Lung microvascular endothelial cell (primary cell): ENCODE results near the gene TFF1. TPM values are rescaled to one million over a fixed set of nuclear protein-coding genes. Genes with fewer than 3 reads are reported as not detected.
A peak's percentile ranks its signal among the peaks of the same experiment; 100 is the strongest.
"Not testable (repeated sequence)": the region's sequence is repeated elsewhere in the genome, so short reads cannot be mapped to it uniquely, and the experiment has no call there.

Experiments
- DNase-seq, 2 donors: peaks; one replicate each; pipeline versions ENCODE4 v3.0.0 to v3.0.0-alpha.2; 2010; ENCODE audit warnings: low read depth in 2 of 2
- total RNA-seq: library from RNA; depleted of rRNA; stranded (reverse); fragments of >200 nt; gene quantifications from 2 replicates; pipeline ENCODE4 v1.2.1, GENCODE V29; 2014

Gene TFF1
- total RNA-seq, result not detected in 2 replicates

DNA sequence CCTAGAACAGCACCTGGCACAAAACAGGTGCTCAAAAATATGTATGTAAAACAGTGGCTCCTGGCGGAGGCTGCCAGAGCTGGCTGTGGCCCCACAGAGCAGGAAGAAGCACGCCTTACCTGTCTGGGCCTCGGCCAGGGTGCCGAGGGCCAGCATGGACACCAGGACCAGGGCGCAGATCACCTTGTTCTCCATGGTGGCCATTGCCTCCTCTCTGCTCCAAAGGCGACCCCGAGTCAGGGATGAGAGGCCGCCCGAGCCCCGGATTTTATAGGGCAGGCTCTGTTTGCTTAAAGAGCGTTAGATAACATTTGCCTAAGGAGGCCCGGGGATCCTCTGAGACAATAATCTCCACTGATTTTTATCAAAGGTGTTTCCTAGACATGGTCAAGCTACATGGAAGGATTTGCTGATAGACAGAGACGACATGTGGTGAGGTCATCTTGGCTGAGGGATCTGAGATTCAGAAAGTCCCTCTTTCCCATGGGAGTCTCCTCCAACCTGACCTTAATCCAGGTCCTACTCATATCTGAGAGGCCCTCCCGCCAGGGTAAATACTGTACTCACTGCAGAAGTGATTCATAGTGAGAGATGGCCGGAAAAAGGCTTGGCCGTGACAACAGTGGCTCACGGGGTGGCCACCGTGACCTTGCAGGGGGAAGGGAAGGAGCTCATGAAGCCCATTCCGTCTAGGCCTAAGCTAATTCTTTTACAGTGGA is at the start of gene TFF1:
TFF1 (minus strand) TSS at position 244 of the 719 bp plus-strand sequence; CDS start at position 204, 40 bp downstream.
- peak; percentile 81 for DNase-seq

DNA sequence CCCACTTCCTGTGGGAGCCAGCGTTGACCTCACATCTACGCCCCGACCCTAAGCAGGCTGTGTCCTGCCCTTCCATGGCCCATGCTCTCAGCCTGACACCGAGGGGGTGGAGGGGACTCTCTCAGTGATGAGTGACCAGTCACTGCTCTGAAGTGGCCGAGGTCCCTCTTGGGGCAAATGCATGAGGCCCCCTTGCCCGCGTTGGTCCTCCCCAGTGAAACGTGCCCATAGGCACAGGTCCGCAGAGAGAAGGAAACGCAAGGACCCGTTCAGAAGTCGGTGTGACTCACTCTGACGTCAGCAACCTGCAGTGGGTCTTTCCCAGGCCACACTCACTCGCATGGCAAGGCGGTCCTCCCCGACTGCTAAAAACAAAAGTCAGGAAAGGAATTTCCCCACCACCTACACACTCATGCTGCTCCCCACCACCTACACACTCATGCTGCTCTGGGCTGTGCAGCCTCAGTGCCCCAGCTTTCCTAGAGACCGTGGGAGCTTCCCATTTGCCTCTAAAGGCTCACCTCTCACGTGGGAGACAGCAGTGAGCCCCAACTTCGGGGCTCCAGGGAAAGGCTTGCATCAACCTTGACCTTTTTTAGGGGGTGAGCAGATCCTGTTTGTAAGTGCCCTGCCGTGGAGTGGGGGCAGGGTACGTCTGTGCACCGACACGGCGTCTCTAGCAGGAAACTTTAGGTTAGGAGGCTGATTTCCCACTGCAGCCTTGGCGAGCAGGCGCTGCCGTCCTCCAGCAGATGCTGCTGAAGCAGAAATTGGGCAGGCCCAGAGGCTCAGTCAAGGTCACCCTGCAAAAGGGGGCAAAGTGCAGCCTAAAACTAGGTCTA is 48.8 kb upstream of the TFF1 start:
- DNase-seq, result peak; percentile 55 to 80

DNA sequence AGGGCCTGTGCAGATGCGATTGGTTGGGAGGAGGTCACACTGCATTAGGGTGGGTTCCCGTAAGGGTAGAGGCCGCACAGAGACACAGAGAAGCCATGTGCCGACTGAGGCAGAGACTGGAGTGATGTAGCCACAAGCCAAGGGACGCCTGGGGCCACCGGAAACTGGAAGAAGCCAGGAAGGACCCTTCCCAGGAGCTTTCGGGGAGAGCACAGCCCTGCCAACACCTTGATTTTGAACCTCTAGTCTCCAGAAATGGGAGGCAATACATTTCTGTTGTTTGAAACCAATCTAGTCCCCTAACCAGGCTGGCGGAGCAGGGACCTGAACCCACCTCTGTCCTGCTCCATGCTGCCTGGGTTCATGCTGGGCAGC is 48.2 kb upstream of the TFF1 start:
- DNase-seq, result no peak

DNA sequence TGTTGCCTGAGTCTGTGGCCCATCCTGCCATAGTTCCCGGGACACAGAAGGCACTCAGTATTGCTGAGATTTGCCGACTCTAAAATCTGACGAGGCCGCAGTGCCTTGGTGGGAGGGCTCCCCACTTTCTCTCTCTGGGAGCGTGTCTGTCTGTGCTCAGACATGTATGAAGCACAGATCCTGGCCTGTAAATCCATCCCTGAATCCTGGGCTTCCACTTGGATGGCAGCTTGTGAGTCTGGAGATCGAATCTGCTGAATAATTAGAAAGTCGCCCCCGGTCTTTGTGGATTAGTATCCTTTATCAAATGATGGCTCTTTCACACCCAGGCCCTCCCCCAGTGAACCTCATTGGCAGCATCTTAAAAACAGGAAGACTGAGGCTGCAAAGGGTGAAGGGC is 47.7 kb upstream of the TFF1 start:
- no peak for DNase-seq

DNA sequence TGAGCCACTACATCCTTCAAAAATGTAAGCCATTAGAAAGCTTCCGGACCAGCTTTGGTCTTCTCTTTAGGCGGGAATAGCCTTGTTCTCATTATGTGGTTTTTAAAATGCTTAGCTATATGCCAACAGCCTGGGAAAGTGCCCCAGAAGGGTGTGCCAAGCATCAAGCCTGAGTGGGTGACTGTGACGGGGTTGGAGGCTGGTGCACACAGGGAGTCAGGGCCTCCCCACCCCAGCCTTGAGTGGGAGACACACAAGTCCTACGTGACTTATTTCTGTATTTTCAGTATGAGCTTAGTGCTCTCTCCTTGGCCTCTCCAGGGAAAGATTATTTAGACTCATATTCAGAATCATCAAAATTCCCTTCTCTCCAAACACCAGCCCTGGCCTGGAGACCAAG is 47.2 kb upstream of the TFF1 start:
- no peak for DNase-seq

DNA sequence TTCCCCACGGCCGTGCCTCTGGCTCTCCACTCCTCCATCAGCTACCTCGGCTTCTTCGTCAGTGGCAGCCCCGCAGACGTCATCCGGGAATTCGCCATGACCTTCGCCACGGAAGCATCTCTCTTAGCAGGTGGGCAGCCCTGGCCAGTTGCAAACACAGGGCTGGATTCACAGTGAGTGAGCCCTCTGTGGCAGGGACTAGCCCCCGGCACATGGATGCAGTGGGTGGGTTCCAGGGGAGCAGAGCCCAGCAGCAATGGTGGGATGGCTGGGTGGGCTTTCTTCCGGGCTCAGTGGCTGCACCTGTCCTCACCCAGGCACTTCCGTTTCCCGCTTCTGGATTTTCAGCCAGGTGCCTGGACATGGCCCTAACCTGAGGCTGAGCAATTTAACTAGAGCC is 46.8 kb upstream of the TFF1 start:
- no peak for DNase-seq

DNA sequence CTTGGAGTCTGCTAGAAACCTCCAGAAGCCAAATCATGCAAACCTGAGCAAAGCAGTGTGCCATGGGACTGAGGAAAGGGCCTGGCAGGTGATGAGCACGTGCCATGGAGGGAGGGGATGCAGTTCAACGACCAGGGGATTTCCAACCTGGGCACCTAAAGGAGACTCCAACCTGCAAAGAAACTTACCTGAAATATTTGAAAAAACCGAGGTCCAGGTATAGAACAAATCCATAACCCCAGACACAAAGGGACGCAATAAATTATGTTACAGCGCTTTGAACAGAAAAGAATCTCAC is 46.2 kb upstream of the TFF1 start:
- DNase-seq, result no peak

DNA sequence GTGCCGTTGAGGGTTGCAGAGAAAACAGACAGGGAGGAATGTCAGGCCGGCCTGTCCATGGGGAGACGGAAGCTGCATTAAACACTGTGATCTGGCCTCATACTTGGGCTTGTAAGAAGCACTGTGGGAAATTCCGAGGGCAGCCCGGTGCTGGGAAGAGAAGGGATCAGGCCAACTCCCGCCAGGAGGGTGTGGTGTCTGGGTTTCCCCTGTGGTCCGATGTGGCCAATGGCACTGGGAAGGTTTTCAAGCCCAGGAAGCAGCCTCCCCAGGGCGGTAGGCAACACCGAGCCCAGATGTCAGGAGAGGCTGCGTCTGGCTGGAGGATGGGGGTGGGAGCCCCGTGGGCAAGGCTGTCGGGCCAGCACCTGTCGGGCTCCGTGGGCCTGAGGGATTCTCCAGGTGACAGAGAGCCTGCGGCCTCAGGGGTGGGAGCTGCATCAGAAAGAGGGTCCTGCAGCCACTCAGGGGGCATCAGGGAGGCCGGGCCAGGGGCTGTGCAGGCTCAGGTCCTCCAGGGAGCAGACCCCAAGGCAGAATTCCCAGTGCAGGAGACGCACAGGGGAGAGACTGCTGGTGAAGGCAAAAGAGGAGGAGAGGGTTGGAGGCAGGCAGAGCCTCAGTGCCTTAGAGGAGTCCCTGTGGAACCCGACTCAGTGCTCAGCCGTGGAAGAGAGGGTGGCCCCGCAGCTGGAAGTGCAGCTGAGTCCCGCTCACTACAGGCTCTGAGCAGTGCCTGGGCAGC is 45.7 kb upstream of the TFF1 start:
- peak in 1 of 2 donors; percentile 10 for DNase-seq

DNA sequence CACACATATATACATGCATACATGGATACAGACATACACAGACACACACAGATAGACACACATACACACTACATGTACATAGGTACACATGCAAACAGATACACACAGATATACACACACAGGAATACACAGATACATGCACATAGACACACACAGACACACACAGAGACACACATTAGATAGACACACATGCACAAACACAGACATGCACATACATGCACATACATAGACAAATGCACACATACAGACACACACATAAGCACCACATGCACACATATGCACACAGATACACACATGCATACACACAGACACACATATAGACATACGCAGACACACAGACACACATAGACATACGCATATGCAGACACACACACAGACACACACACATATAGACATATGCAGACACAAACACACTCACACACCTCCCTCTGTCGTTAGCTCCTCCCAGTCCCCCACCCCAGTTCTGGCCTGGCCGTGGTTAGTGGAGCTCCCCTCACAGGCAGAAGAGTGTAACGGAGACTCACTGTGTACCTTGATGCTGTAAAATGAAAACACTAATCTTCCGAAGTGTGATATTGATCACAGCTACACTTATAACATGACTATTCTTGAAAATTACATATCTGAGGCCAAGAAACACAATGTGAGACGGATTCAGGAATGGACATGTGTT is 45.0 kb upstream of the TFF1 start:
- no peak for DNase-seq

DNA sequence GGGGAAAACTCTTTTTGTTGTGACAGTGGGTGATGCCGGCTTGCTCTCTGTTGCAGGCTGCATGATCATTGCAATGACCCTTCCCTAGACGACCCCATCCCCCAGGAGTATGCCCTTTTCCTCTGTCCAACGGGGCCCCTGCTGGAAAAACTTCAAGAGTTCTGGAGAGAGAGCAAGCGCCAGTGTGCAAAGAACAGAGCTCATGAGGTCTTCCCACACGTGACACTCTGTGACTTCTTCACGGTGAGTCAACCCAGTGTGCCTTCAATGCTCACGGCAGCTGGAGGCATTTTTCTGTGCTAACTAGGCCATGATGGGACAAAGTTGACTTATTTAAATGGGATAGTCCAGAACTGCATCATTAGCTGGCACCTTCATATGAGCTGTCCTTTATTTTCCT is 43.0 kb upstream of the TFF1 start:
- no peak for DNase-seq

DNA sequence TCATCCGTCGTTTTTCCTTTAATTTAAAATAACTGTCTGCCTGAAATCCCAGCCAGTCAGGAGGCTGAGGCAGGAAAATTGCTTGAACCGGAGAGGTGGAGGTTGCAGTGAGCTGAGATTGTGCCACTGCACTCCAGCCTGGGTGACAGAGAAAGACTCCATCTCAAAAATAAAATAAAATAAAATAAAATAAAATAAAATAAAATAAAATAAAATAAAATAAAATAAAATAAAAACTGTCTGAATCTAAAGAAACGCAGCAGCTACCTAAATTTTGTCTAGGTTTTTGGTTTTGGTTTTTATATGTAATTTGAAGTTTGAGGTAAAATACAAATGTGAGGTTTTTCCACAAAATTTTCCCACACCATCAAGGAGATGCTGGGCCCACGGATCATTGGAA is 42.4 kb upstream of the TFF1 start:
- DNase-seq, result not testable (repeated sequence)

DNA sequence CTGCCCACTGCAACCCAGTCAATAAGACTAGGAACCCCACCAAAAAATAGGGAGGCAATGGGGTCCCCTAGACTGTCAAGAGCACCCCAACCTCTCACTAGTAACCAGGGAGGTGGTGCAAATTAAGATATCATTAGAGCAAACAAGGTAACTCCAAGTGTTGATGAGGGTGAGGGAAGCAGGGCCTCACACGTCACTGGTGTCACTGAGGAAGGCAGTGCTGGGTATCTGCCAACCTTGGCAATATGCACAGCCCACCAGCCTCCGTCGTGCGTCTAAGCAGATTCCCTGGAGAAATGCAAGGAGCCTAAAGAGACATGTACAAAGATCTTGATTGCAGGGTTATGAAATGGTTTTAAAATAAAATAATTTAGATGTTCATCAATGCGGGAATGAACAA is 41.1 kb upstream of the TFF1 start:
- DNase-seq, result no peak

DNA sequence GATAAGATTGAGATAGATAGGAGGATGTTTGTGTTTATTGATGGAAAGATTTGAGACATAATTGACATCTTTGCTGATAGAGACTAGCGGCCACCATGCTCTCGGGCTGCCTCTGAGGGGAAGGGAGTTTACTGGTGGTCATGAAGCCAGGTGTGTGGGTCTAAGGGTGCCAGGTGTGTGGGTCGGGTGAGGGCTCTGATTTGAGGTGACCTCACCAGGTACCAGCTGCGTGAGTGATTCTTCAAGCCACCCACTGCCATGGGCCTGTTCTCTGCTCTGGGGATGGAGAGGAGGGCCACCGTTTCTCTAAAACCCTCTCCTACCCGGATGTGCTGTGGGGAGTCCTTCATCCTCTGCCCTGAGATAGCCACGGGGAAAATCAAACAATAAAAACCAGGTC is 40.5 kb upstream of the TFF1 start:
- DNase-seq, result no peak

DNA sequence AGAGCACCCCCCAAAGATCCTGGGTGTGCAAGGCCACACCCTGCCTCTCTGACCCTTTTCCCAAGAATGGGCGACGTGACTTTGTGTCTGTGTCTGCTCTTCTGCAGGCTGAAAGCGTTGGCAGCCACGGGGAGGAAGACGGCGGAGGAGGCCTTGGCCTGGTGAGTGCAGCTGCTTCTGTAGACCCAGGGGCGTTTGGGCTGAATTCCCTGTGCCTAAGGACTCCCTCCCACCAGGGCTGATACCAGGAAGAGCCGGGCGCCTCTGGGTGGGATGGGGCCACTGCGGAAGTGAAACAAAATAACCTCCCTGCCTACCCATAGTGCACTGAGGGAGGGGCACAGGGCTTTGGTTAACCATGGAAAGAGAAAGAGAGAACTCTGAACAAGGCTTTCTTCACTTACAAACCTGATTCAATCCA is 39.9 kb upstream of the TFF1 start:
- no peak for DNase-seq

DNA sequence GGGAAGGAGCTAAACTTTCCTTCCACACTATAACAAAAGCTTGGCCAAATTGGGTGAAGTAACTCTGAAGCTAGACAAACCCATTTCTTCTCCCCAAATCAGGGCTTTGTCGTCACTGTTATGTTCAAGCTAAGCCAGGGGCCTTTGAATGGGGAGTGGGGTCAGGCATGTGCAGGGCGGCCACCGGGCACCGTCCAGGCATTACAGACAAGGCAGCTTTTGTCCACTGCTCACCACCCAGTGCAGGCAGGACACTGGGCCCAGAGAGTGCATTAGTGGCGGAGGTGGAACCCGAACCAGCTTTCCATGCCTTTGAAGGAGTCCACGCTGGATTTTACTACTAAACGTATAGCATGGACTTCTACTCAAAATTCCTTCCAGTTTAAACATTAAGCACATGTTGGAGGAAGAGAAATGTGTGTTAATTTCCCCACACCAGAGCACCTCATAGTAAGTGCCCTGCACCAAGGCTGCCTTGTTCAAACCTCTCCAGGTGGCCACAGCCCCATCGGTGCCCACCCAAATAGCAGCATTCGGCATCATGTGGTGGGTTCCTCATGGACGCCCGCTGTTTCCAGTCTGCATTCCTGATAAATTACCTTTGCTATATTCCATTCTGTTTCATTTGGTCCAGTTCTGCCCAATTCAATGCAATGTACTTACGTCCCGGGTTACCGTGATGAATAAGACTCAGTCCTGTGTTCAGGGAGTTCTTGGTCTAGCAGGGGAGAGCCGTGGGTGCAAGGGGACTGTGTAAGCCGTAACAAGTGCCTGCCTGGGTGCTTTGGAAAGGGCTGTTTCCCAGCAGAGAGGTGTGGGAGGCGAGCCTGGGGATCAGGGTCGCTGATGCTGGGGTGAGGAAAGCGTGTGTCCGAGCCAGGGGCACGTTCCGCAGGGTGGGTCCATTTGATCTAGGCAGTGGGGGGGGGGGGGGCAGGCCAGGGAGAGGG is 39.0 kb upstream of the TFF1 start:
- DNase-seq, result no peak

DNA sequence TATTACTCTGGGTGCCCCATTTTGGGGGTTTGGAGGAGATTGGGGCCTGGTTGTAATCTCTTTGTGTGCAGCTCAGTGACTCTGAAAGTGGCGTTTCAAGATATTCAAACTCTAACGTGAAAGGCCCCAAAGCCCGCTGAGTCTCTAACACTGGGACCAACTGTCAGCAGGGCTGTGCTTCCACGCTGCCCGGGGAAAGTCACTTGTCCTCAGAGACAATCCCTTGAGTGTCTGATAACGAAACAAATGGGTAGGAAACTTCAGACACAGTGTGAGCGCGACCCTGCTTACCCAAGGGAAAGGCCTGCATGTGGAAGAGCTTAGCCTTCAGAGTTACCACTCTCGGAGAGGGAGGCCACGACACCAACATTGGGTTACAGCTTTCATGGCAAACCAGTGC is 38.2 kb upstream of the TFF1 start:
- no peak for DNase-seq

DNA sequence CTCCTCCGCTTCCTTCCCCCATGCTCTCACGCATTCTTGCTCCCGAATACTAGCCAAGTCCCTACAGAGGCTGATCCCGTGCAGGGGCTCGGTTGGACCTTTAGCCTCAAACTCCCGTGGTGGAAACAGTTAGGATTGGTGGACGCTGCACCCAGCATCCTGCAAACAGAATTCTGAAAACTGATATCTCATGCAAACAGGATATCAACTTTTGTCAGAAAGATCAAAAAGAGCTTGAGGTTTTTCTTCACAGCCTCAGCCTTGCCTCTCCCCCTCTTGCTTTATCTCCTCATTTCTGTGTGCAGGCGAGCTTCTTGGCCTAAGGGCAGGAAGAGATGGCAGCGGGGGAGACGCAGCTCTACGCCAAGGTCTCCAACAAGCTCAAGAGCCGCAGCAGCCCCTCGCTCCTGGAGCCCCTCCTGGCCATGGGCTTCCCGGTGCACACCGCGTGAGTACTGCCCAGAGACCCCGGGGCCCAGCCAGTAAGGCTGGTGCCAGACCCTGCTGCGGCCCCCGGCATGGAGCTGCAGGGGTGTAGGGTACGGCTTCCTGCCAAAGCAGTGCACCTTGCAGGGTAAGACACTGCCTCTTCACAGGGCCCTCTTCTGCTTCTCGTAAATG is 37.4 kb upstream of the TFF1 start, which contains the start of gene UBASH3A:
UBASH3A (plus strand) TSS at position 292 of the 621 bp plus-strand sequence; CDS start at position 336, 44 bp downstream.
- no peak for DNase-seq

DNA sequence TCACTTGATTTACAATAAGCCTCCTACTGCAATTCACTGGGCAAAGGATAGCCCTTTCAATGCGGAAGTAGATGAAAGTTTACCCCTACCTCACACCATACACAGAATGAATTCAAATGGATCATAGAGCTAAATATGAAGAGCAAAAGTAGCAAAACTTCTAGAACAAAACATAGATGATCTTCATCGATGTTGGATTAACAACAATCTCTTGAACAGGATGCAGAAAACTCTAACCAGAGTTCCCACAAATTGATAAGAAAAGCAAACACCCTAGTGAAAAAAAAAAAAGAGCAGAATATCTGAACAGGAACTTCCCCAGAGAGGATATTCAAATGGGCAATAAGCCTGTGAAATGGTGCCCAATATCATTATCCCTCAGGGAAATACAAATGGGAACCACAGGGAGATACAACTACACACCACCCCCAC is 35.5 kb upstream of the TFF1 start:
- DNase-seq, result no peak

DNA sequence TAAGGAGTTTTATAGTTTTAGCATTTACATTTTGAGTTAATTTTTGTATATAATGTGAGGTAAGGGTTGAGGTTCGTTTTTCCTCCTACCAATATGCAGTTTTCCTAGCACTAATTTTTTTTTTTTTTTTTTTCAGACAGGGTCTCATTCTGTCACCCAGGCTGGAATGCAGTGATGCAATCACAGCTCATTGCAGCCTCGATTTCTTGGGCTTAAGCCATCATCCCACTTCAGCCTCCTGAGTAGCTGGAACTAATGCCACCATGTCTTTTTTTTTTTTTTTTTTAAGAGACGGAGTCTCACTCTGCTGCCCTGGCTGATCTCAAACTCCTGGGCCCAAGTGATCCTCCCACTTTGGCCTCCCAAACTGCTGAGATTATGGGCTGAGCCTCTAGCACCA is 34.8 kb upstream of the TFF1 start:
- DNase-seq, result no peak

DNA sequence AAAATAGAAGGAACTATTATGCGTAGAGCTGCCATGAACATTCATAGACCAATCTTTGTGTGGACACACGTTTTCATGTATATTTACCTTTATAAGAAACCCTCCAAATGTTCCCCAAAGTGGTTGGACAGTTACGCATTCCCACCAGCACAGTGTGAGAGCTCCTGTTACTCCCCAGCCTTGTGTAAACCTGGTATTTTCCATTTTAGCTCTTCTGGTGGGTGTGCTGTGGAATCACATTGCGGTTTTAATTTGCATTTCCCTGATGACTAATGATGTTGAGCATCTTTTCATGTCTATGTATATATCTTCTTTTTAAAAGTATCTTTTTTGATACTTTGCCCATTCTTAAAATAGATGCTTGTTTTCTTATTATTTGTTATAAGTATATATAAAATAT is 34.2 kb upstream of the TFF1 start:
- no peak for DNase-seq
